Amniotic stem cell (primary cell): Measurements from ENCODE around the gene HES5.

Source experiments
- DNase-seq: peaks from one replicate; lab custom pipeline; 2025; lab: John Stamatoyannopoulos, UW

HES5 gene

DNA sequence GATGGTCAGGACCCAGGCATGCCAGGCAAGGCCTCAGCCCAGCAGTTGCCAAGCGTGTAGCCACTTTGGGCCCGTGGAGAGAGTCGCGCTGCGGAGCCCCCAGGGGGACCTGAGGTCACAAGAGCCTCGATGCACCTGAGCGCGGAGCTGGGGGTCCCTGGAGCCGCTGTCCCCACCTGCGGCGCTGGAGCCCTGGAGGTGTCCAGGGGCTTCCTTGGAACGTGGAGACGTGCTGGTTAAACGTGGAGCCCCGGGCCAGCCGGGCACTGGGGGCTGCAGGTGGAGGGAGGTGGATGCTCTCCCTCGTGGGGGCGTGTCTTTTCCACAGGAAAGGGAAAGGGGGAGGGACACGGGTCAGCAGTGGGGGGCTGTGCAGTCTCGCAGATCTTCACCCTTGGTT is 50.9 kb downstream of the HES5 start:
- no peak for DNase-seq
